GM19467 (cell line): ENCODE results near the gene JSRP1.
A peak's percentile ranks its signal among the peaks of the same experiment; 100 is the strongest.

Experiments
- ATAC-seq: cut with Tn5 transposase; IDR thresholded peaks from one replicate; pipeline ENCODE4 v1.9.1; 2021; ENCODE audit warnings: mild to moderate bottlenecking, moderate library complexity; ENCODE audit not compliant: unreplicated experiment

The JSRP1 gene

DNA sequence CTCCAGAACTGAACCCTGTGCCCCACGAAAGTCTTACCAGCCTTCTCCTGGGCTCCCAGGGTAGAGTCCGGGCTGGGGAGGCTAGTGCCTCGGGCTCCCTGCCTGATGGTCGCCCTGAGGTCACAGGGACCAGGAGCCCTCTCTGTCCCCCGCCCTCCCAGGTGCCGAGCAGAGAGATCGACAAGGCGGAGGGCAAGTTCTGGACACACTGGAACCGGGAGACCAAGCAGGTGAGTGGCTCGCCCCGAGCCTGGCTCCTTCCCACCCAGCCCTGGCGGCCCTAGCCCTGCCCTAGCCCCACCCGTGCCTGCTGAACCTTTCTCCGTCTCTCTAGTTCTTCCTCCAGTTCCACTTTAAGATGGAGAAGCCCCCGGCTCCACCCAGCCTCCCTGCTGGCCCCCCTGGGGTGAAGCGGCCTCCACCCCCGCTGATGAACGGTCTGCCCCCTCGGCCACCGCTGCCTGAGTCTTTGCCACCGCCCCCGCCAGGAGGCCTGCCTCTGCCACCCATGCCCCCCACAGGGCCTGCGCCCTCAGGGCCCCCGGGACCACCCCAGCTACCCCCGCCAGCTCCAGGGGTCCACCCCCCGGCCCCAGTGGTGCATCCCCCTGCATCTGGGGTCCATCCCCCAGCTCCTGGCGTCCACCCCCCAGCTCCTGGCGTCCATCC lies 8.7 kb downstream of the JSRP1 start:
- ATAC-seq: no peak

DNA sequence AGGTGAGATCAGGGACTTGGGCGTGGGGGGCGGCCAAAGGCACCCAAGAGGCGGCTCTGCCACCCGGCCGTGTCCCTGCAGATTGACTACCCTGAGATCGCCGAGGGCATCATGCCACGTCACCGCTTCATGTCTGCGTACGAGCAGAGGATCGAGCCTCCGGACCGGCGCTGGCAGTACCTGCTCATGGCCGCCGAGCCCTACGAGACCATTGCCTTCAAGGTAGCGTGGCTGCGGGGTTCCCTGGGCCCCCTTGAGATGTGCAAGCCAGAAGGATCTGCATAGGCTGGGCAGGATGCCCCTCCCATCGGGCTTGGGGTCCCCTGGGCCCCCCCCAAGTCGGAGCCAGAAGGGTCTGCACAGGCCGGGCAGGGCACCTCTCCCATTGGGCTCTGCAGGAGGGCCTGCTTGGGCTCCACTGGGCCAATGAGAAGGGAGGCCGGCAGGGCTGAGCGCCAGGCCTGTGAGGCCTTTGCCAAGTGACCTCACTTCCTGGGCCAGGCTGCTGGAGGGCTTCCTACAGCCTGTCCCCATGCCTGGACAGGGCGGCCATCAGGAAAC lies 9.3 kb downstream of the JSRP1 start:
- ATAC-seq: no peak

DNA sequence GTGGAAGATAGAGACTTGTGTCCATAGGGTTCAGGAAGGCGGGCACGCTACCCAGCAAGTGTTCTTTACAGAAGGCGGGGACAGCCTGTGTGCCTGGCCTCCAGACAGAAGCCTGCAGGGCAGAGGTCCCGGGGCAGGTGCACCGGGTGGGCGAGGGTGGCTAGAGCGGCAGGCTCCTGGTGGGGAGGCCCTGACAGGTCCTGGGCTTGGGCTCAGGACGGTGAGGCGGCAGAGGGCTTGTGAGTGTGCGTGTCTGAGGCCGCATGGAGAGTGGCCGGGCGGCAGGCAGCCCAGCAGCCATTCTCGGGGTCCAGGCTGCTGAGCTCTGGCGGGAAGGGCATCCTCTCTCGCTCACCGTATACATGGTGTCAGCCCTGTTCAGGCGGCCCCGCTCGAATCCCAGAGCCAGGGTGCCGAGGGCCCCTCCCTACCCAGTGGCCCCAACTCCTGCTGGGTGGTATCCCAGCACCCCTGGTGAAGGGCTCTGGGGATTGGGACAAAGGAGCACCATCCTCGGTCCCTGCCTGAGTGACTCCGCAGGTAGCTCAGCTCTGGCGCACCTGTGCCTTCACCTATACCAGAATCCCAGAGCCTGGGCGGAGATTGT lies 10.1 kb downstream of the JSRP1 start:
- ATAC-seq: no peak

DNA sequence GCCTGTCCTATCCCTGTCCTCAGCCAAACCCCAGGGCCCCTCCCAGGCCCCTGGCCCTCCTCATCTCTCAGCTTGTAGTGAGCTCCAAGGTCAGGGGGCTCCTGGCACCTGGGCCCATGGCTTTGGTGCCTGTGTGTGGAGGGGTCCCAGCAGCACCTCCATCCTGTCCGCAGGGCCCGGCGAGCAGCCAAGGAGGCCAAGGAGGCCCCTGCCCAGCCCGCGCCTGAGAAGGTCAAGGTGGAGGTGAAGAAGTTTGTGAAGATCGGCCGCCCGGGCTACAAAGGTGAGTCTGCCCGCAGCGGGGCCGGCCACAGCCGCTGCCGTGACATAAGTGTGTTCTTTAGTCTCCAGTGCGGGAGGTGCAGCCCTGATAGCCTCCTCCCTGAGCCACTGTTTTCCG lies 10.9 kb downstream of the JSRP1 start:
- ATAC-seq: no peak

DNA sequence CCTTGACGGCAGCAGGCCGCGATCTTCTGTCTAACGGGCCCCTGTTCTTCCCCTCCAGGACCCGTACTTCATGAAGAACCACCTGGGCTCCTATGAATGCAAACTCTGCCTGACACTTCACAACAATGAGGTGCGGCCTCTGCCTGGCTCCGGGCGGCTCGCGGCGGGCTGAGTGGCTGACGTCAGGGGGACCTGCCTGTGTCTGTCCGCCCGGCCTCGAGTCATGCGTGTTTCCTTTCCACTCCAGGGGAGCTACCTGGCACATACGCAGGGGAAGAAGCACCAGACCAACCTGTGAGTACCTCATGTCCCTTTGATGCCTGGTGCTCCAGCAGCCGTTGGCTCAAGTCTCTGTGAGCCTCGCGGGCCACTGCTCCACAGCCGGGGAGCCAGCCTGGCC lies 11.7 kb downstream of the JSRP1 start:
- no peak for ATAC-seq

DNA sequence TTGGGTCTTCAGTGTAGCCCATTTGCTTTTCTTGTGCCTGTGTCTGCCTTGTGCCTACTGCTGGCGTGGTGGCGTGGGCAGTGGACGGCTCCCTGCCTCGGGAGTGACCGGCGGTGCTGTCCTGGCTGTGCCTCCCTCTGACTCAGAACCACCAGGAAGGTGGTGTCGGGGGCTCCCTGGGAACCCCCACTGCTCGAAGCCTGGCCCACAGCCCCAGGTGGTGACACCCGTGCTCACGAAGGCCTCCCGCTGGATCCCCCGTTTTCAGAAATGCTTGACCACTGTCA lies 12.1 kb downstream of the JSRP1 start:
- ATAC-seq: no peak

DNA sequence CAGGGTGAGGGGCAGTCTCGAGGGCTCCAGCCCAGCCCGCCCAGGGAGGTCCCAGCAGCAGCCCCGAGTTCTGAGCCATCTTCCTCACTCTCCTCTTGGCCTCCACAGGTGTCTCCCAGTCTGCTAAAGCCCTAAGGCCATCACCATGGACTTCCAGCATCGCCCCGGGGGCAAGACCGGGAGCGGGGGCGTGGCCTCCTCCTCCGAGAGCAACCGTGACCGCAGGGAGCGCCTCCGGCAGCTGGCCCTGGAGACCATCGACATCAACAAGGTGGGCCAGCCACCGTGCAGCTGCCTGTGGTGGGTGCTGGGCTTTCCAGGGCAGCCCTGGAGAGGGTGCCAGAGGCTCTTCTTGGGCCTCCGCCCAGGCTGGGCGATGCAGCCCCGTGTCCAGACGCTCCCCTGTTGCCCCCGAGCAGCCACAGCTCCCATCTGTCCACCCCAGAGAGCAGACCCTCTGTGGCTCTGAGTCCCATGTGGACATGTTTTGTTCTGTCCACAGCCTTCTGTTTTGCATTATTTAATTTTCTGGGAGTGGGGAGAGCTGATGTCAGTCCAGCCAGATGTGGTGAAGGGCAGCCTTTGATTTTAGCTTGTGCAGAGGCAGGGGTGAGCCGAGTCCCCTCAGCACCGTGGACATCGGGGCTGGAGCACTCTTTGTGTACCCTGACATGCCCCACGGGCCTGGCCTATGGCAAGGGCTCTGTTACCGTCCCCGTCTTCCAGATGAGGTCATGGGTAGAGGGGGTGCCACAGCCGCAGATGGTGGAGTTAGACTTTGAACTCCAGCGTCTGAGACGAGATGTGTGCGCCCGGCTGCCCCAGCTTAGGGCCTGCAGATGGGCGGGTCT lies 12.7 kb downstream of the JSRP1 start:
- no peak for ATAC-seq

DNA sequence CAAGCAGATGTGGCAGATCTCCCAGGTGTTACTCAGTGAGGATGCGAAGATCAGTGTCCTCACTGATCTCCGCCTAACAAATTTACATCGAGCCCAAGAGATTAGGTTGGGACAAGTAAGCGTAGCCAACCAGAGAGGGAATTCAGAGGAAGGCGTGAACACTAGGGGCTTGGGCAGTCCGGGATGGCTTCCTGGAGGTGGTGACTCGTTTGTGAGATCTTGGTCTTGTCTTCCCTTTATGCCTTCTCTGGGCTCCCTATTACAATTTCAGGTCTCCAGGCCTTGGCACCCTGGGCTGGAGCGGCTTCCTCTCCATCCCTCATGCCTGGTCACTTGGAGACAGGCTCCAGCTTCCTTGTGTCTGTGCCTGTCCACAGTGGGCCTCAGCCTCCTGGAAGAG lies 13.4 kb downstream of the JSRP1 start:
- no peak for ATAC-seq

DNA sequence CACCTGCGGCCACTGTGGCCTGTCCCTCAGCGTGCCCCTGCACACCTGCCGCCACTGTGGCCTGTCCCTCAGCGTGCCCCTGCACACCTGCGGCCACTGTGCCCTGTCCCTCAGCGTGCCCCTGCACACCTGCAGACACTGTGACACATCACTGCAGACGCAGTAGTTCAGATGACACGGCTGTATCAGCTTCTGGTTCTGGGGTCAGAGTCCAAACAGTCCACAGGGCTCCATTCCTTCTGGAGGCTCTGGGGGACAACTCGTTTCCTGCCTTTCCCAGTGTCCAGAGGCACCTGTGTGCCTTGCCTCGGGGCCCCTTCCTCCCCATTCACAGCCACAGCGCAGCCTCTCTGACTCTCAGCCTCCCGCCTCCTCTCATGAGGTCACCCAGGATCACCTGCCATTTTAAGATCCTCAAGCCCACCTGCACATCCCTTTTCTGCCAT lies 14.1 kb downstream of the JSRP1 start:
- no peak for ATAC-seq

DNA sequence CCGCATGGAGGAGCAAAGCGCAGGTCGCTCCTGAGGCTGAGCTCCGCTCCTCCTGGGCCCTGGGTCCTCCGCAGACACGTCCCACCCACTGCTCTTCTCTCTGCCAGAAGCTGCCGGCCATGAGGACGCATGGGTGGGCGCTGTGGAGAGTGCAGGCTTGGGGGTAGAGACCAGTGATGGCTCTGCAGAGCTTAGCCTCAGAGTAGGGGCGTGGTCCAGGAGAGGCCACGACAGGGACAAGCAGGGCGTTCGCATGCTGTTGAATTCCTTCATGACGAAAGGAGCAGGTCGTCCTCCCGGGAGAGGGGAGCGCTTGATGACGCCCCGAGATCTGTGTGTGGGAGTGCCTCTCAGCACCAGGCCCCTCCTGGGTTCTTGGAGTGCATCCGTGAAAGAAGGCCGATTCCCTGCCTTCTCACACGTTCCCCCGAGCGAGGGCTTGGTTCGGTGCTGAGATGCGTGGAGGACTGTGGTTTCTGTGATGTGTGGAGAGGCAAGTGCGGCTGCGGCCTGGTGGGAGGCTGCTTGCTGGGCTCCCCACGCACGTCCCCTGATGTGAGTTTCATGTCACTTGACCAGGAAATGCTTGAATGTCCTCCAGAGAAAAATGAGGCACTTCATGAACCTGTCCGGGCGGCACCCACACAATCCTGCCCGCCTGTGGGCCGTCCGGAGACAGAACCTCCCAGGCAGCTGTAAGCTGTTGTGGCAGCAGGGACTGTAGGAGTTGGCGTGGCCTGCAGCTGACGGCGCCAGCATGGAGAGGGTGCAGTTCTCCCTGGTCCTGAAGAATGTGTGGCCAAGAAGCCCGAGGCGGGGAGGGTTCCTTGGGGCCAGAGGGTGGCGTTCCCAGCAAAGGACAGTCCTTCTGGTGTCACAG lies 15.1 kb downstream of the JSRP1 start:
- no peak for ATAC-seq

DNA sequence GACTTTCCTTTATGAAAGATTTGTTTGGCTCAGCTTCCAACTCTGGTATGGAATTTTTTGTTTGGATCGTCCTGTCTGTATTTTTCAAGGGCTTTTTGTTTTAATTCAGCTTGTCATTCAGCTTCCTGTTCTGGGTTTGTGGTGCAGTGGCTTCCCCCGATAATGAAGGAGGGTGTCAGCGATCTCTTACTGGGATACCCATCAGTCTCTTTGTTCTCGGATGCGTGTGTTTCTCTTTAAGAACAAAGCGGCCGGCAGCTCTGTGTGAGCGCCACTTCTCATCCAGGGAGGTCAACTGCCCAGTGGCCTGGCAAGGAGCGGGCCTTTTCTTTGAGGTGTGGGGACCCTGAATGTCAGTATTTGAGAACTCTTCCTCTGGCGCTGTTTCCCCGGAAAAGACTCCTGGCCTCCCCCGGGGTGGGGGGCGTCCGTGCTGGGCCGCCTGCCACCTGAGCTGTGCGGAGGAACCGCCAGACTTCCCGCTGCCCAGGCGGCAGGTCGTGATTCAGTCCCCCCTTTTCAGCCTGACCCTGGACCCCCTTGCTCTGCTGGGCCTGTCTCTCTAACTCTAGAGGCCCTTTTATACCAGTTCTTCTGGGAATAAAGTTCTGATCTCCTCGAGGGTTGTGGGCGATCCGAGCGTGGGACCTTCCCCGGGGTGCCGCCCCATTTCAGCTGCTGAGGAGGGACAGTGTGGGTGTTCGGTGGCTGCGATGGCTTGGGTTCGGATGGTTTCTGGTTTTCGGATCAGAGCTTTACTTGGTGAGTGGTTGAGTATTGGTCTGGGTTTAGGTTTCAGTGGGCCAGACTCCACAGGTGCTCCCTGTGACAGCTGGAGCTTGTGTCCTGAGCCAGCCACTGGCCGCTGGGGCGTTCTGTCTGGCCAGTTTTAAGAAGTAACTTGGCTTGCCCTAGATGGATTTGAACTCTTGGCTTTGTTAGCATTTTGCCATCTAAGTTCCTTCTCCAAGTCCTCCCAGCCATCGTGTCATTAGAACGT lies 16.1 kb downstream of the JSRP1 start:
- no peak for ATAC-seq

DNA sequence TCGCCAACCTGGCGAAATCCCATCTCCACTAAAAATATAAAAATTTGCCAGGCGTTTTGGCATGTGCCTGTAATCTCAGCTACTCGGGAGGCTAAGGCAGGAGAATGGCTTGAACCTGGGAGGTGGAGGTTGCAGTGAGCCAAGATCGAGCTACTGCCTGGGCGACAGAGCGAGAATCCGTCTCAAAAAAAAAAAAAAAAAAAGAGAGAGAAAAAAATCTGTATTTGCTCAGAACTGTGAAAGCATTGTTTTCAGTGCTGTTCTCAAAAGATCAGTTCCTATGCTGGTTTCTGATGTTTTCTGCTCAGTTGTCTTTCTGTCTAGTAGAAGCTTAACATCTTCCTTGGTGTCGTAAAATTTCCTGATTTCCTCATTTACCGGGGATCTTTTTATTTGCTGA lies 17.0 kb downstream of the JSRP1 start:
- no peak for ATAC-seq

DNA sequence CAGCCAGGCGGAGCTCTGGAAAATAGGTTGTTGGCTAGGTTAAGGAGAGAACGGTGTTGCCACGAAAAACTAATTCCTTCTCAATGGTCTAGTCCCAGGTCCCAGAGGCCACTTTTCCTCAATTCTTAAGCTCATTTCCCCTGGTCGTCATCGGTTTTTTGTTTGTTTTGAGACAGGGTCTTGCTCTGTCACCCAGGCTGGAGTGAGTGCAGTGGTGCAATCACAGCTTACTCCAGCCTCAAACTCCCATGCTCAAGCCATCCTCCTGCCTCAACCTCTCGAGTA lies 18.4 kb downstream of the JSRP1 start:
- no peak for ATAC-seq

DNA sequence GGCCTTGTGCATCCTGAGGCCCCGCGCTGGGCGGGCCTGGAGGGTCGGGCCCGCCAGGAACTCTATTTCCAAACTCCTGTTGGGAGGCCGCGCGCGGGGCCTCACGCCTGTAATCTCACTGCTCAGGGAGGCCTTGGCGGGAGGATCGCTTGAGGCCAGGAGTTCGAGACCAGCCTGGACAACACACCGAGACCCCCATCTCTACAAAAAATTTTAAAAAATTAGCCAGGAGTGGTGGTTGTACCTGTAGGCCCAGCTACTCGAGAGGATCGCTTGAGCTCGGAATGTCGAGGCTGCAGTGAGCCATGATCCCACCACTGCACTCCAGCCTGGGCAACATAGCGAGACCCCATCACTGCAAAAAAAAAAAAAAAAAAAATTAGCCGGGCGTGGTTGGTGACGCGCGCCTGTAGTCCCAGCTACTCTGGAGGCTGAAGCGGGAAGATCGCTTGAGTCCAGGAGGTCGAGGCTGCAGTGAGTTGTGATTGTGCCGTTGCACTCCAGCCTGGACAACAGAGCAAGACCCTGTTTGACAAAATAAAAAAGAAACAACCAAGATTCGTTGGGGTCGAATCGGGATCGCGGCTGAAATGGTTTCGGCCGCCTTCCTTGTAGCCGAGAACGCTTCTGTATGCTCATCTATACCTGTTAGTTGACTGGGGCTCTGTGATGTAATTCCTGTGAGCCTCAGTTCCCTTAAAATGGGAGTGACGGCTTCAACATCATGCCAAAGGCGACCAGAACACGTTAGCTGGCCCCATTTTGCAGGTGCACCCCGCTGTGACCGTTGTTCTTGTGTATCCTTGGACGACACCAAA lies 19.0 kb downstream of the JSRP1 start:
- no peak for ATAC-seq

DNA sequence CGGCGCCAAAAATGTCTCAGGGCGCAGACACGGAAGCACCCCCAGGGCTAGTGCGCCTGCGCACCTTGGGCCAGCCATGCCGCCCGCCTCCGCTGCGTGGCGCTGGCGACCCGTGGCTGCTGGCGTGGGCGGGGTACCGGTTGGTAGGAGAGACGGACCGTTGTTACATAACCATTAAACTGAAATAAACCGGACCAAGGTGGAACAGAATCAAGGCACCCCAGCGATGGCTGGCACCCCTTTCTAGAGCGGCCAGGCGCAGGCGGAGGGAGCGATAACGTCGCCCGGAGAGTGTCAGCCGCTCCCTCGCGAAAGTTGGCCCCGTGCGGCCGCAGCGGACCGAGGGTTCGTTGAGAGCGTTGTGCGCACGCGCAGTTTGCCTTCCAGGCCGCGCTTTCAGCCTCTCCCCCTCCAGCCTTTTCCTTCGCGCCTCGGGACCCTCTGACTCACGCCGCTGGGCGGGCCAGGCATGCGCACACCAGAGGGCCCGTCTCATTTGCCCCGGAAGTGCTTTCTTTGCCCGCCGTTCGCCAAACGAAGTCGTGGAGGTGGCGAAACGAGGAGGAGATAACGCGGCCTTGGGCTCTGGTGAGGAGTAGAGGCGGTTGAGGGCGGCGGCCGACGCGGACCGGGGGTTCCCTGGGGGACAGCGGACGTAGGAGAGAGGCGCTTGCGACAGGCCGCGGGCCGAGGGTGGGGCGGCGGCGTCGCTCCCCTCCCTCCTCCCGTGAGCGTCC lies 19.7 kb downstream of the JSRP1 start, which contains the start of the genes PLEKHJ1 and SF3A2:
Gene PLEKHJ1, minus strand, starts transcription at position 16 of the 737 bp plus-strand sequence. CDS start 81 bp downstream, outside the sequence.
Gene SF3A2, plus strand, starts transcription at position 511 of the 737 bp plus-strand sequence. CDS start 6,595 bp downstream, outside the sequence.
- ATAC-seq: peak; percentile 62

DNA sequence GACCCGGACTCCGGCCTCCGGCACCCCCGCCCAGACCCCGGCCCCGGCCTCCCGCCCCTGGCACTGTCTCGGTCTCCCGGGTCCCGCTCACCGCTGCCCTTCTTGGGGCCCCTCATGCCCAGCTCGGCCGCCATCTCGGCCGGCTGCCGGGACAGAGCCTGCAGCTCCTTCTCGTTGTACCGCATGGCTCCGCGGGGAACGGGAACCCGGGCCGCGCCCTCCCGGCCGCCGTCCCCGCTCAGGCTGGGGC lies 20.2 kb downstream of the JSRP1 start:
- no peak for ATAC-seq

DNA sequence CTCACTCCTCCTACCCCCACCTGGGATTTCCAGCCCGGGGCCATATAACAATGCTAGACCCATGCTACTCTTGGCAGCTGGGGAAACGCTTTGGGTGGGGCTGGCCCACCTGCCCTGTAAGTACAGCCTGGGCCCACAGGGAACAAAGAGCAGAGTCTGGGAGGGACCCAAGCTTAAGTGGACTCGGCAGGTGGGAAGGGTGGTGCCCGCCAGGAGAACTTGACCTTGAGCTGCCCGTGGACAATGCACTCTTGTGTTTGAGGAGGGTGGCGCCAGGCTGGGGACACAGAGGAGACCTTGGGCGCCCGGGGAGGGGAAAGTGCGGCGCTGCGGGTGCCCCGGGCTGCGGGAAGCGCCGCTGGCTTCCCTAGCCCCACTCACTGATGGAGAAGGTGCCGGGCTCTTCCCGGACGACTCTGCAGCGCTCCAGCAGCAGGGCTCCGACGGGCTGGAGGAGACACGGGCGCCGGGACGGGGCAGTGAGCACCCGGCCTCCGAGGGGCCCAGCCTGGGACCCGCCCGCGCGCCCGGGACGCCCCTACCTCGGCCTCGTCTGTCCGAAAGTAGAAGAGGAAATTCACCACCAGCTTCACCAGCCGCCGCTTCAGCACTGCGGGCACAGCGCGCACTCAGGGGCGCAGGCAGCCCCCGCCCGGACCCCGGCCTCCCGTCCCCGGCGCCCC lies 20.7 kb downstream of the JSRP1 start:
- ATAC-seq: peak; percentile 21

DNA sequence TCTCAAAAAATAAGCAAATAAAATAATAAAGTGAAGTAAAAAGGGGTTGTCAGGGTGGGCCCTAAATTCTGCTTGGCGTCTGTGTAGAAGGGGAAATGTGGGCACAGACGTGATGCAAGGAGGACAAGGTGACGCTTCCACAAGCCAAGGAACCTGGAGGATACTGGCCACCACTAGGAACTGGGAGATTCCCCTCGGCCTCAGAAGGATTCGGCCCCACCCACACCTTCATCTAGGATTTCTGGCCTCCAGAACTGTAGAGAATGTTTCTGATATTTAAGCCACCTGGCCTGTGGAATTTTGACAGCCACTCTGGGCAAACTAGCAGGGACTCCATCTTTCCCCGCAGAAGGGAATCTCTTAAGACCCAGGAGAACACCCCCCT lies 21.2 kb downstream of the JSRP1 start:
- ATAC-seq: no peak
